BLaER1 treated with 17β-estradiol and CSF1 and Interleukin-3, amounts not matched to agents 10 nM and 100 nM (cell line): Measurements from ENCODE around the gene SQSTM1.

Experiments used
- H3K27ac ChIP-seq, 11 experiments: shearing (Covaris generic); formaldehyde crosslinking; 2 replicates each; pipeline ENCODE4 v1.8.1; 2022
- H3K27me3 ChIP-seq, 11 experiments: shearing (Covaris generic); formaldehyde crosslinking; 2 replicates each; pipeline ENCODE4 v1.8.1; 2022
- H3K36me3 ChIP-seq, 11 experiments: shearing (Covaris generic); formaldehyde crosslinking; 2 replicates each; pipeline ENCODE4 v1.8.1; 2022
- H3K4me1 ChIP-seq, 10 experiments: shearing (Covaris generic); formaldehyde crosslinking; 2 replicates each; pipeline ENCODE4 v1.8.1; 2022
- H3K4me2 ChIP-seq, 11 experiments: shearing (Covaris generic); formaldehyde crosslinking; 2 replicates each; pipeline ENCODE4 v1.8.1; 2022
- H3K4me3 ChIP-seq, 10 experiments: shearing (Covaris generic); formaldehyde crosslinking; 2 replicates each; pipeline ENCODE4 v1.8.1; 2022
- H3K9ac ChIP-seq, 11 experiments: shearing (Covaris generic); formaldehyde crosslinking; 2 replicates each; pipeline ENCODE4 v1.8.1; 2022
- H3K9me3 ChIP-seq, 11 experiments: shearing (Covaris generic); formaldehyde crosslinking; replicated peaks in 1 of 11; 2 replicates each; pipeline ENCODE4 v1.8.1; 2022
- H4K20me1 ChIP-seq, 11 experiments: shearing (Covaris generic); formaldehyde crosslinking; 2 replicates each; pipeline ENCODE4 v1.8.1; 2022
- Cebpa-rat ChIP-seq, 11 experiments: shearing (Covaris generic); IDR thresholded peaks; 2 replicates each; pipeline ENCODE4 v1.8.1; 2022

SQSTM1 gene

DNA sequence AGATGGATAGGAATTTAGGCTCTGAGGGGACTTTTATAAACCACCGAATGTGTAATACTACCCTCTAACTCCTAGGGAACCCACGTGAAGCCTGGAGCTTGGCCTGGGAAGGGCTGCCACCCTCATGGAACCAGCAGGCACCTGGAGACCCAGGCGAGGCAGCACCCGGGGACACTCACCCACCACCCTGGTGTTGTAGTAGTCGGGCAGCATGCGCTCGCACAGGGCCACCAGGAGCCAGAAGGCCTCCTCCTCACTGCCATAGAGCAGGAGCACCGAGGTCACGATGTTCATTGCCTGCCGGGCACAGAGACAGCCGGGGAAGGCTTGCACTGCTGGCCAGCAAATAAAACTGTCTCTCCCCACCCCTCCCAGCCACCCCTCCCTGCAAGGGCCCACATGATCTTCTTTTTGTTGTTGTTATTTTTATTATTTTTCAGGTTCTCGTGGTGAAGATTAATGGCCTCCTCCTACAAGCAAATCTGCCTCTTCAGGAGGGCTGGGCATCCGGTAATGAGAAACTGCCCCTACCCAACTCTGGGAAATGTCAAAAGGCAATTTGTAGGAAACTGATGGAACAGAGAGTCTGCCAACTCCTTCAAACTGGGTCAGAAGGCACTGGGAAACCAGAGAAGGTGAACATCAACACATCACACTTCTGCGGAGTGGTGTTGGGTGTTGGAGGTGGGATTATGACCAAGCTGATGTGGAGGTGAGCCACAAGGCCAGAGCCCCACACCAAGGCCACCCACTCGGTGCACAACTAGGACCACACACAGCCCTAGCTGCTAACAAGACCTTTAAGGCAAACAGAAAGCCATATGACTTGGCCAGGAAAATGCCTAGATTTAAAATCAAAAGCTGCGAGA is 55.3 kb downstream of the SQSTM1 start:
- Histone ChIP-seq H3K9ac (no peak overlapping the region), H3K4me1 (peaks cover 0 to 34% (median 7%) of the 10 kb centered on the region in 10 experiments; a peak in 11 of 20 replicates), H3K9me3 (no peaks in the 10 kb centered on the region), H3K27me3 (no peaks in the 10 kb centered on the region), H3K36me3 (peaks cover 94 to 100% (median 96%) of the 10 kb centered on the region in 11 experiments), H4K20me1 (peaks cover 0 to 65% (median 18%) of the 10 kb centered on the region in 11 experiments; a peak in 15 of 22 replicates), H3K4me3 (no peak overlapping the region), H3K27ac (peak overlapping the region in 1 of 11 experiments; percentile 3; a peak in 1 of 22 replicates), H3K4me2 (peak overlapping the region in 4 of 11 experiments; percentile 48 to 79 (median 62); a peak in 8 of 22 replicates)
- no peak for TF ChIP-seq Cebpa-rat (IDR thresholded peaks at IDR 0.05)

DNA sequence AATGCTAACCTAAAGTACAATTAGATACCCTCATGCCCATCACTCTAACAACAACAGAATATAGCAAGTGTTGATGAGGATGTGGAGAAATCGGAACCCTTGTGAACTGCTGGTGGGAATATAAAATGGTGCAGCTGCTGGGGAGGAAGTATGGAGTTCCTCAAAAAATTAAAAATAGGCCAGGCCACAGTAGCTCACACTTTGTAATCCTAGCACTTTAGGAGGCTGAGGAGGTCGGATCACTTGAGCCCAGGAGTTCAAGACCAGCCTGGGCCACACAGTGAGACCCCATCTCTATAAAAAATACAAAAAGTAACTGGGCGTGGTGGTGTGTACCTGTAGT is 55.9 kb downstream of the SQSTM1 start:
- no peak for TF ChIP-seq Cebpa-rat (IDR thresholded peaks at IDR 0.05)
- peak overlapping the region in 4 of 11 experiments; percentile 3 to 52 (median 15); a peak in 5 of 22 replicates for H3K27ac ChIP-seq
- no peak overlapping the region for H3K4me3 ChIP-seq
- H3K36me3 ChIP-seq = peaks cover 93 to 100% (median 96%) of the 10 kb centered on the region in 11 experiments
- peak overlapping the region in 6 of 11 experiments; percentile 15 to 79 (median 54); a peak in 10 of 22 replicates for H3K4me2 ChIP-seq
- peaks cover 0 to 64% (median 18%) of the 10 kb centered on the region in 11 experiments; a peak in 16 of 22 replicates for H4K20me1 ChIP-seq
- 0 out of 22 replicates have a peak overlapping the region, but pooled peaks of 1 of the 11 experiments have one; percentile 34 for H3K9ac ChIP-seq
- no peaks in the 10 kb centered on the region for H3K9me3 ChIP-seq
- no peaks in the 10 kb centered on the region for H3K27me3 ChIP-seq
- peaks cover 0 to 34% (median 7%) of the 10 kb centered on the region in 10 experiments; a peak in 11 of 20 replicates for H3K4me1 ChIP-seq

DNA sequence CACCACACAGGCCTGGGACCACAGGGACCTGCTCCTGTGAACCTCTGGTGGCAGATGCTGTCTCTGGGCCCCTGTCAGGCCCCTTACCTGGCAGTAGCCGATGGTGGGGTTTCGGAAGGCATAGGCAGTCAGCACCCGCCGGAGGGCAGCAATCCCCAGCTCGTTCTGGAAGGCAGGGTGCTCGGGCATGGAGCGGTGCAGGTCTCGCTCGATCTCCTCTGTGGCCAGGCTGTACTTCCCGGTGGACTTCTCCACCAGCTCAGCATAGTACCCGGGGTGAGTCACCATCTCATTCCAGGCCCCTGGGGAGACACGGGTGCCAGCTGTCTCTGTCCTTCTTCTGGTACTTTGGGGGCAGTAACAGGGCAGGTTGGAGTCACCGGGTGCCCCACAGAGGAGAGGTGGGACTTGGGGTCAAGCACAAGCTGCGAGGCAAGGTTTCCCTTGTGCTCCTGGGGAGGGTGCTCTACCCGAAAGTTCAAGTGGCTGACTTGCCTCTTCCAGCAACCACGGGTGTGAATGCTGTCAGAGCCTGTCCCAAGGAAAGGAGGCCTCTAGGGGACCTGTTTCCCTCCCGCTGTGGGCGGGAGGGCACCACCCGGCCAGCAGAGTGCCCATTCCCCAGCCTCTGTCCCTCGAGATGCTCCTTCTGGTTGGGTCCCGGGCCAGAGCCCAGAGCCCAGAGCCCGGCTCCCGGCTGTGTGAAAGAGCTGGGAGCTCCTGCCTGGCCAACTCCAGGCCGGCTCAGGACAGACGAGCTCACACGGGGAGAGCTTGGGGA is 57.7 kb downstream of the SQSTM1 start:
- Histone ChIP-seq H3K4me1 (peaks cover 0 to 34% (median 7%) of the 10 kb centered on the region in 10 experiments; a peak in 11 of 20 replicates), H3K4me3 (no peak overlapping the region), H4K20me1 (peaks cover 0 to 57% (median 18%) of the 10 kb centered on the region in 11 experiments; a peak in 16 of 22 replicates), H3K9ac (peak overlapping the region in 2 of 11 experiments; percentile 13 to 26; a peak in 1 of 22 replicates), H3K27ac (peak overlapping the region in 1 of 11 experiments; percentile 5; a peak in 2 of 22 replicates), H3K36me3 (peaks cover 94 to 100% (median 98%) of the 10 kb centered on the region in 11 experiments), H3K27me3 (no peaks in the 10 kb centered on the region), H3K4me2 (no peak overlapping the region; a peak in 1 of 22 replicates), H3K9me3 (peaks cover 12 to 15% (median 14%) of the 10 kb centered on the region in 11 experiments)
- TF ChIP-seq Cebpa-rat (IDR thresholded peaks at IDR 0.05) = no peak

DNA sequence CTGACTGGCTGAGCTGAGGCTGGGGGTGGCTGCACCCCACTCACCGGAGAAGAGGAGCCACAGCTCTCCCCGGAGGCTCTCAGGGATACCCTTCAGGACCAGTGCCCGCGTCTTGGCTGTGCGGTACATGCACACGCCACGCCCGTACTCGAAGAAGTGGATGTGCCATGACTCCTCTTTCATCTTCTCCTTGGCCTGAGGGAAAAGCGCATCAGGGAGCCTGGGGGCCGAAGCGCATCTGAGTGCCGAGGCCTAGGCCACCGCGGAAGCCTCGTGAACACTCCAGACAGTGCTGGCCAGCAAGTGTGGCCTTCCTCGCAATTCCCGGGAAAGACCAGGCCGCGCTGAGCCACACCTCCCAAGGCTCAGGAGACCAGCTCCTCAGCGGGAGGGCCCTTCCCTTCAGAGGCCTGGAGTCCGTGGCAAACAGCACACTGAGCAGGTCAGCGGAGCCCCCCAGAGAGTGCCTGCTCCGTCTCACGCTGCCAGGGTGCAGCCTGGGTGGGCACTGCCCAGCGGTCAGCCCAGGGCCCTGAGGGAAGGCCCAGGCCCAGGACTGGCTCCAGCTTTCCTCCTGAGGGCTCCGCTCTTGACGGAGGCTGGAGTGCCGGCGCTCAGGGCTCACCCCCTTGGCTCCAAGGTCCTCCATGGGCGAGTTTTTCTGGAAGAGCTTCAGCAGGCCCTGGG is 58.4 kb downstream of the SQSTM1 start:
- Histone ChIP-seq H3K4me1 (peaks cover 0 to 34% (median 7%) of the 10 kb centered on the region in 10 experiments; a peak in 11 of 20 replicates), H3K27ac (peak overlapping the region in 1 of 11 experiments; percentile 5; a peak in 2 of 22 replicates), H3K4me2 (no peak overlapping the region), H4K20me1 (peaks cover 0 to 50% (median 18%) of the 10 kb centered on the region in 11 experiments; a peak in 16 of 22 replicates), H3K4me3 (no peak overlapping the region), H3K9me3 (peaks cover 19 to 22% (median 22%) of the 10 kb centered on the region in 11 experiments), H3K27me3 (no peaks in the 10 kb centered on the region), H3K36me3 (peaks cover 94 to 100% (median 98%) of the 10 kb centered on the region in 11 experiments), H3K9ac (peak overlapping the region in 2 of 11 experiments; percentile 13 to 26; a peak in 1 of 22 replicates)
- TF ChIP-seq Cebpa-rat (IDR thresholded peaks at IDR 0.05) = no peak

DNA sequence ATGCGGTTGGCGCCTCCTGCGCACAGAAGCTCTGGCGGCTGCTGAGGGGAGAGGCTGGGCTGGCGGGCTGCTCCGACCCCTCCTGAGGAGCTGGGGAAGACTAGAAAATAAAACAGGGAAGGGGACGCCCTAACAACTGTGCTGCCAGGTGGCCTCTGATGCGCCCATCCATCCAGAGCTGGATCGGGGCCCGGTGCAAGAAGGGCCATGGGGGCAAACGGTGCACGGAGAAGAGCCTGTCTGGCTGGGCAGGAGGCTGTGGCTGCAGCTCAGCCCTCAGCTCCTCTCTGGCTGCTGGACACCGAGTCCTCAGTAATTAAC is 58.9 kb downstream of the SQSTM1 start:
- no peak overlapping the region for H3K4me2 ChIP-seq
- peaks cover 94 to 100% (median 98%) of the 10 kb centered on the region in 11 experiments for H3K36me3 ChIP-seq
- H3K4me3 ChIP-seq = no peak overlapping the region
- no peak for TF ChIP-seq Cebpa-rat (IDR thresholded peaks at IDR 0.05)
- H3K9ac ChIP-seq = peak overlapping the region in 1 of 11 experiments; percentile 26; a peak in 1 of 22 replicates
- H3K27me3 ChIP-seq = no peaks in the 10 kb centered on the region
- peaks cover 0 to 48% (median 16%) of the 10 kb centered on the region in 11 experiments; a peak in 16 of 22 replicates for H4K20me1 ChIP-seq
- H3K4me1 ChIP-seq = peaks cover 0 to 34% (median 7%) of the 10 kb centered on the region in 10 experiments; a peak in 11 of 20 replicates
- no peak overlapping the region for H3K27ac ChIP-seq
- H3K9me3 ChIP-seq = peaks cover 24 to 27% (median 27%) of the 10 kb centered on the region in 11 experiments

DNA sequence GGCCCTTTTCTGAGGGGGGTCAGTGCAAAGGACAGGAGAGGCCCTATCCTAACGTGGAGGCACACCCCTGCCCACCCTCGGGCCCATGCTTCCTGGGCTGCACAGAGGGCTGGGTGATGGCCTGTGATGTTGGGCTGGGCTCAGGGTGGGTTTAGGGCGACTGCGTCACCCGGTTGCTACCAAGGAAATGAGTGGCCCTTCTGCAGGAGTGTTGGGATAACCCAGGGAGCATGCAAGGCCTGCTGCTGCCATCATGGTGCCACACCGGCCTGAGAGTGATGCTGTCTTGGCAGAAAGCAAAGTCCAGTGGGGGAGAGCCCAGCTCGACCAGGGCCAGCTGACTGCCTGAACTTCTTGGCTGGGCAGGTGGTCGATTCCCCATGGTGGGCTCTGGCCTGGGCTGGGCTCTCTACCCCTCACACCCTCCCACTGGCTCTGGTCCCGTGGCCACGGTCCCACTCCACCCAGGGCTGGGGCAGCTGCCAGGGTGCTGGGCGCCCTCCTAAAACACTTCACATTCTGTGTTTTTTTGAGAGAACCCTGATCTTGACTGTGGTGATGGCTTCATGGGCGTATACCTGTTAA is 59.5 kb downstream of the SQSTM1 start:
- H3K27me3 ChIP-seq = no peaks in the 10 kb centered on the region
- no peak overlapping the region for H3K9ac ChIP-seq
- peaks cover 94 to 100% (median 98%) of the 10 kb centered on the region in 11 experiments for H3K36me3 ChIP-seq
- H3K27ac ChIP-seq = no peak overlapping the region
- H3K4me1 ChIP-seq = peaks cover 0 to 34% (median 7%) of the 10 kb centered on the region in 10 experiments; a peak in 11 of 20 replicates
- no peak overlapping the region for H3K4me2 ChIP-seq
- peaks cover 29 to 33% (median 32%) of the 10 kb centered on the region in 11 experiments for H3K9me3 ChIP-seq
- H4K20me1 ChIP-seq = peaks cover 0 to 43% (median 12%) of the 10 kb centered on the region in 11 experiments; a peak in 16 of 22 replicates
- H3K4me3 ChIP-seq = no peak overlapping the region
- no peak for TF ChIP-seq Cebpa-rat (IDR thresholded peaks at IDR 0.05)

DNA sequence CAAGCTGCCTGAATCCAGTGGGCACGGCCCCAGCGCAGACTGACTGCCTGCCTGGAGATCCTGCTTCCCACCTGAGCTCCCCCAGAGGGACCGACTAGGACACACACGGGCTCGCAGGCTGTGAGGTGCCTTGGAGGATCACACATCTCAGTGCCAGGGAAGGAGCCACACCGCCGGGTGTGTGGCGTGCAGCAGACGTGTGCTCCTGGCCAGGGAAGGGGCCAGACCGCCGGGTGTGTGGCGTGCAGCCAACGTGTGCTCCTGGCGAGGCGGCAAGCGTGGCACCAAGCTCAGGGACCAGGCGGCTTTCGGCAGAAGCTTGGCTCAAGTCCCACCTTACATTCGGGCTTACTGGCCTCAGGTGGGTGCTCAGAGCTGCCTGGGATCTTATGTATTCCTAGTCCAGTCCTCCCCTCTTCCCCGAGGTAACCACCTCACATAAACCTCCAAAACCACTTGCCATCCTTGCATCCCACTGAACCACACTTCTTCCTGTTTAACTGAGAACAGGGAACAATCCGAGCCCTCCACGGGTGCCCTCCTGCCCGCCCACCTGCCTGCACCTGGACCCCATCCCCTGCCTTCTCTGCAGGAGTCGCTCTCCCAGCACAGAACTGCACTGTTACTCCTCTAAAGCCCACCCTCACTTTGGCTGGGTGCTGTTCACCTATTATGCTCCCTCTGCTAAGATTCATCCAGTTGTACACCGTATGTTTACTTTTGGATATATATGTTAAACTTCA is 60.3 kb downstream of the SQSTM1 start:
- Histone ChIP-seq H3K9ac (no peak overlapping the region), H3K9me3 (peaks cover 38 to 41% (median 40%) of the 10 kb centered on the region in 11 experiments), H4K20me1 (peaks cover 0 to 43% (median 12%) of the 10 kb centered on the region in 11 experiments; a peak in 16 of 22 replicates), H3K4me2 (no peak overlapping the region), H3K27ac (no peak overlapping the region), H3K4me3 (no peak overlapping the region), H3K27me3 (no peaks in the 10 kb centered on the region), H3K4me1 (peaks cover 0 to 34% (median 7%) of the 10 kb centered on the region in 10 experiments; a peak in 11 of 20 replicates), H3K36me3 (peaks cover 94 to 100% (median 98%) of the 10 kb centered on the region in 11 experiments)
- TF ChIP-seq Cebpa-rat (IDR thresholded peaks at IDR 0.05) = no peak
